ENCODE results near the gene GJB3.

GRCh38 chr1:34749992-34750391, 31.0 kb upstream of the GJB3 start:
- TF ChIP-seq CTCF (IDR thresholded peaks at IDR 0.05; ENCODE audit: low read depth, low read length, poor library complexity, severe bottlenecking) (no peak), EZH2phosphoT487 (IDR thresholded peaks at IDR 0.05; ENCODE audit: borderline replicate concordance, low read length) (no peak)
